Upper lobe of left lung (tissue), 4 donors: ENCODE results near the gene TMEM92.

ENCODE experiments used
- CTCF ChIP-seq, 6 experiments: fragments of 450-650 bp in 4 of 6; fragments of 200-600 bp in 2 of 6; sonication (generic) in 2 of 6; IDR thresholded peaks; one replicate each; pipeline ENCODE4 v1.5.1; 2016 to 2019; ENCODE audit warnings: antibody characterized with exemption in 6 of 6
- EP300 ChIP-seq, 4 donors: sonication (generic); formaldehyde crosslinking; IDR thresholded peaks; one replicate each; pipeline ENCODE4 v1.5.1; 2017; ENCODE audit warnings: antibody characterized with exemption in 4 of 4, control low read depth in 2 of 4
- POLR2A ChIP-seq, 4 donors: fragments of 450-650 bp; IDR thresholded peaks; one replicate each; pipeline ENCODE4 v1.5.1; 2016 to 2017; ENCODE audit warnings: antibody characterized with exemption in 4 of 4, mild to moderate bottlenecking in 2 of 4

DNA sequence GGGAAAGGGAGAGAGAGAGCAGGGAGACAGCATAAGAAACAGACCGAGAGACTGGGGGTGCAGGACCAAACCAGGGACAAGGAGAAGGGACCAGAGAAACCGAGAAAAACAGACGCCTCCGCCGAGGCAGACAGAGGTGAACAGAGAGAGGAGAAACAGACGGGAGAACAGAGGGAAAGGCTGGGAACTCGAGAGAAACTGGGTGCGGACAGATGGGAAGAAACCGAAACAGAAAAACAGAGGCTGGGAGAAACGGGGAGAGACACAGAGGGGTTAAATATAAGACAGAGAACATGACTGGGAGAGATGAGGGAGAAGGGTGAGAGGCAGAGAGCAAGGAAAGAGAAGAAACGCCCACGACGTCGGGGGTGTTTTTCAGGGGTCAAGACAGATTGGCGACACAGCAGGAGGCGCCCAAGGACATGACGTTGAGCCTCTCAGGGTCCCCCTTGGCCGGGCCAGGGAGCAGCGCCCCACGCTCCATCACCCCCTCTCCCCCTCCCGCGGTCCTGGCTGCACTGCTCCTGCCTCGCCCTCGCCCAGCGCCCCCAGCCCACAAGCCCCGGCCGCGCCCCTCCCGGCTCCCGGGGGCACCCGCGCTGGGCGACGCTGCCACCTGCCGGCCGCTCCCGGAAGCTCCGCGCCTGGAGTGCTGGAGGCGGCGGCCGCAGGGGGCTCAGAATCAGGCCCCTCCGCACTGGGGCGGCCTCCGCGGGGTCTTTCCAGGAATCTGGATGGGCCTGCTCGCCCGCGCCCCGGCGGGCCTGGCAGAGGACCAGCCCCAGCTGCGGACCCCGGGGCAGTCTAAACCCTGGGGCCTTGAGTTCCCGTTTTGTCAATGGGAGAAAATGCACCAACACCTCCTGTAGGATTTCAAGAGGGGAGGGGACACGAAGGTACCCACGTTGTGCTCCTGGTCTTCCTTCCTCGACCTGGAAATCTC, 1.3 kb upstream of the TMEM92 start:
- peak; percentile 93 to 96 (median 95) for TF ChIP-seq CTCF (IDR thresholded peaks at IDR 0.05)
- TF ChIP-seq POLR2A (IDR thresholded peaks at IDR 0.05): no peak
- TF ChIP-seq EP300 (IDR thresholded peaks at IDR 0.05): no peak
